GM10248 (cell line): ENCODE measurements around the gene FKBP10.
A peak's percentile ranks its signal among the peaks of the same experiment; 100 is the strongest.

Experiments
- CTCF ChIA-PET: fragments of 300-600 bp; sonication (Branson Sonifier 250); formaldehyde crosslinking; extraction: SDS; loops from one replicate; lab custom pipeline; 2021; ENCODE audit warnings: antibody characterized with exemption; lab: Yijun Ruan, JAX
- POLR2A ChIA-PET: fragments of 350-650 bp; sonication (Branson Sonifier 250); formaldehyde crosslinking; extraction: SDS; loops from one replicate; lab custom pipeline; 2020; ENCODE audit warnings: antibody characterized with exemption; lab: Yijun Ruan, JAX
- DNase-seq: peaks from one replicate; pipeline ENCODE4 v3.0.0; 2012; ENCODE audit errors: extremely low spot score
- CTCF ChIP-seq: IDR thresholded peaks from 2 replicates; pipeline ENCODE4 v1.5.1; 2012; ENCODE audit warnings: mild to moderate bottlenecking, low read depth; ENCODE audit errors: extremely low read depth, missing control alignments, control extremely low read depth

FKBP10 gene

GRCh38 chr17:41797377-41797776 is 15.4 kb upstream of the FKBP10 start:
- ChIA-PET CTCF (interaction anchor here (1.0 to 6.4 kb wide), 2 partner anchors 9 to 61 kb away, joined by 3 to 53 read pairs; partner anchors contain the start of gene HAP1), POLR2A (no interaction called here)
- TF ChIP-seq CTCF, result no peak
- DNase-seq, result no peak

- ChIA-PET CTCF (interaction anchor here (1.0 to 6.4 kb wide), 6 partner anchors 10 to 103 kb away, joined by 4 to 53 read pairs (median 6); partner anchors contain the start of genes HAP1, JUP and P3H4), POLR2A (no interaction called here)
- DNase-seq, result no peak
- no peak for TF ChIP-seq CTCF
These were observed 13.4 kb upstream of the FKBP10 start for GRCh38 chr17:41799366-41799765.

GRCh38 chr17:41800601-41801373 is 12.0 kb upstream of the FKBP10 start:
- TF ChIP-seq CTCF, result no peak
- ChIA-PET POLR2A (no interaction called here), CTCF (interaction anchor here (0.7 to 6.4 kb wide), 20 partner anchors 10 to 300 kb away, joined by 3 to 53 read pairs (median 6); partner anchors contain the start of genes HAP1, JUP and P3H4)
- no peak for DNase-seq

- CTCF ChIA-PET, result interaction anchor here (0.7 to 6.4 kb wide), 26 partner anchors 9 to 299 kb away, joined by 3 to 53 read pairs (median 6); partner anchors contain the start of genes HAP1, JUP and P3H4
- peak; percentile 94 for TF ChIP-seq CTCF
- POLR2A ChIA-PET, result no interaction called here
- peak; percentile 87 for DNase-seq
These were observed 11.2 kb upstream of the FKBP10 start for GRCh38 chr17:41801374-41802271.

- POLR2A ChIA-PET, result no interaction called here
- CTCF ChIA-PET, result interaction anchor here (1.6 to 6.4 kb wide), 5 partner anchors 8 to 67 kb away, joined by 3 to 53 read pairs (median 21); partner anchors contain the start of genes HAP1 and P3H4
- no peak for TF ChIP-seq CTCF
- no peak for DNase-seq
These were observed 9.5 kb upstream of the FKBP10 start for GRCh38 chr17:41803049-41804020.
